Lower lobe of right lung (tissue), 2 donors: ENCODE measurements around the gene ITGA3. TPM values are rescaled to one million over a fixed set of nuclear protein-coding genes. Genes with fewer than 3 reads are reported as not detected.

Experiments used
- ATAC-seq, 2 donors: fragments of 200-7000 bp; cut with Tn5 transposase; one replicate each; pipeline ENCODE4 v1.9.1; 2020 to 2022; ENCODE audit warnings: mild to moderate bottlenecking in 2 of 2, moderate library complexity in 2 of 2
- DNase-seq: peaks from one replicate; pipeline ENCODE4 v3.0.0-alpha.2; 2020
- H3K27ac ChIP-seq: fragments of 200-600 bp; one replicate; pipeline ENCODE4 v1.8.0; 2022
- H3K27me3 ChIP-seq: fragments of 200-600 bp; one replicate; pipeline ENCODE4 v1.8.0; 2022; ENCODE audit warnings: low read depth
- H3K36me3 ChIP-seq: fragments of 200-600 bp; one replicate; pipeline ENCODE4 v1.8.0; 2022; ENCODE audit warnings: mild to moderate bottlenecking
- H3K4me1 ChIP-seq: fragments of 200-600 bp; one replicate; pipeline ENCODE4 v1.8.0; 2022
- H3K4me3 ChIP-seq: fragments of 200-600 bp; one replicate; pipeline ENCODE4 v1.8.0; 2022; ENCODE audit warnings: mild to moderate bottlenecking
- H3K9me3 ChIP-seq: fragments of 200-600 bp; one replicate; pipeline ENCODE4 v1.8.0; 2022
- intact Hi-C: fragments of 100-400 bp; cut with DNase I; formaldehyde crosslinking; loops from one replicate; pipeline ENCODE4 v1.11.0; 2022
- total RNA-seq: library from RNA; stranded (reverse); fragmentation: NEBNext Ultra II Directional; extraction: Animal tissue kit (Norgen Biotek cat#: 25700); gene quantifications from one replicate; pipeline ENCODE4 v1.2.1, GENCODE V29; 2021
- TF ChIP-seq, protein P1 (sequence below): fragments of 200-600 bp; IDR thresholded peaks from one replicate; pipeline ENCODE4 v1.8.0; 2022; ENCODE audit warnings: antibody characterized with exemption, mild to moderate bottlenecking
- donor health status: DM: no; HTN: yes; CAD: no; lungs with severe emphysema.

Gene ITGA3
- total RNA-seq, 1 donor from 2014 or later = 162 TPM

DNA sequence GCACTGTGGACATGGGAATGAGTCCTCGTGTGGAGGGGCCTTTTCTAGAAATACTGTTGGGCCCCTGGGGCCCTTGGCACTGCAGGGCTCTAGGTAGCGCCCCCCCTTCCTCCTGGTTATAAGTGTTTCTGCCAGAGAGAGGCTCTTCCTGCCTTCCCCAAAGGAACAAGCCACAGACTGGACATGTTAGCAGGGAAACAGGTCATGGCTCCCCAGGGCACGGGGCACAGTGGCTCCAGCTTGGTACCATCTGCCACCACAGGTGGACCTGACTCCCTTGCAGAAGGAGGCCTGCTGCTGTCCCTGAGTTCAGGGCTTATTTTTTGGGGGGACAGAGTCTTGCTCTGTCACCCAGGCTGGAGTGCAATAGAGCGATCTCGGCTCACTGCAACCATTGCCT lies 48.0 kb downstream of the ITGA3 start:
- DNase-seq (no peak), ATAC-seq (no peak)
- no peaks in the 10 kb centered on the region for H3K27me3 ChIP-seq
- intact Hi-C loops = no loop called here
- peaks cover 17% of the 10 kb centered on the region for H3K4me1 ChIP-seq
- peaks cover 58% of the 10 kb centered on the region for H3K36me3 ChIP-seq
- TF ChIP-seq, protein P1, sequence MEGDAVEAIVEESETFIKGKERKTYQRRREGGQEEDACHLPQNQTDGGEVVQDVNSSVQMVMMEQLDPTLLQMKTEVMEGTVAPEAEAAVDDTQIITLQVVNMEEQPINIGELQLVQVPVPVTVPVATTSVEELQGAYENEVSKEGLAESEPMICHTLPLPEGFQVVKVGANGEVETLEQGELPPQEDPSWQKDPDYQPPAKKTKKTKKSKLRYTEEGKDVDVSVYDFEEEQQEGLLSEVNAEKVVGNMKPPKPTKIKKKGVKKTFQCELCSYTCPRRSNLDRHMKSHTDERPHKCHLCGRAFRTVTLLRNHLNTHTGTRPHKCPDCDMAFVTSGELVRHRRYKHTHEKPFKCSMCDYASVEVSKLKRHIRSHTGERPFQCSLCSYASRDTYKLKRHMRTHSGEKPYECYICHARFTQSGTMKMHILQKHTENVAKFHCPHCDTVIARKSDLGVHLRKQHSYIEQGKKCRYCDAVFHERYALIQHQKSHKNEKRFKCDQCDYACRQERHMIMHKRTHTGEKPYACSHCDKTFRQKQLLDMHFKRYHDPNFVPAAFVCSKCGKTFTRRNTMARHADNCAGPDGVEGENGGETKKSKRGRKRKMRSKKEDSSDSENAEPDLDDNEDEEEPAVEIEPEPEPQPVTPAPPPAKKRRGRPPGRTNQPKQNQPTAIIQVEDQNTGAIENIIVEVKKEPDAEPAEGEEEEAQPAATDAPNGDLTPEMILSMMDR = no peak
- no peak overlapping the region for H3K27ac ChIP-seq
- H3K9me3 ChIP-seq = no peaks in the 10 kb centered on the region
- no peak overlapping the region for H3K4me3 ChIP-seq

DNA sequence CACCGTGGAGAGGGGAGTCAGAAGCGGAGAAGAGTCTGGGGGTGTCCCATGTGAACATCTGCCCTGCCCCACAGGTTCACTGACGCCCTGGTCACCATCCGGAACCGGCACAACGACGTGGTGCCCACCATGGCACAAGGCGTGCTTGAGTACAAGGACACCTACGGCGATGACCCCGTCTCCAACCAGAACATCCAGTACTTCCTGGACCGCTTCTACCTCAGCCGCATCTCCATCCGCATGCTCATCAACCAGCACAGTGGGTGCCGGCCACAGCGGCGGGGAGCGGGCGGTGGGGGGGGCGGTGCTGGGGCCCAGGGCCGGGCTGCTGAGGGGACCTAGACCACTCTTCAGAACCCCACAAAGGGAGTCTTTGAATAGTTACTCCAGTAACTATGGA lies 49.9 kb downstream of the ITGA3 start:
- Histone ChIP-seq H3K36me3 (peaks cover 57% of the 10 kb centered on the region), H3K9me3 (no peaks in the 10 kb centered on the region), H3K27ac (no peak overlapping the region), H3K27me3 (no peaks in the 10 kb centered on the region), H3K4me3 (no peak overlapping the region), H3K4me1 (peaks cover 17% of the 10 kb centered on the region)
- intact Hi-C loops = no loop called here
- ATAC-seq (no peak), DNase-seq (no peak)
- TF ChIP-seq, protein P1 = no peak

DNA sequence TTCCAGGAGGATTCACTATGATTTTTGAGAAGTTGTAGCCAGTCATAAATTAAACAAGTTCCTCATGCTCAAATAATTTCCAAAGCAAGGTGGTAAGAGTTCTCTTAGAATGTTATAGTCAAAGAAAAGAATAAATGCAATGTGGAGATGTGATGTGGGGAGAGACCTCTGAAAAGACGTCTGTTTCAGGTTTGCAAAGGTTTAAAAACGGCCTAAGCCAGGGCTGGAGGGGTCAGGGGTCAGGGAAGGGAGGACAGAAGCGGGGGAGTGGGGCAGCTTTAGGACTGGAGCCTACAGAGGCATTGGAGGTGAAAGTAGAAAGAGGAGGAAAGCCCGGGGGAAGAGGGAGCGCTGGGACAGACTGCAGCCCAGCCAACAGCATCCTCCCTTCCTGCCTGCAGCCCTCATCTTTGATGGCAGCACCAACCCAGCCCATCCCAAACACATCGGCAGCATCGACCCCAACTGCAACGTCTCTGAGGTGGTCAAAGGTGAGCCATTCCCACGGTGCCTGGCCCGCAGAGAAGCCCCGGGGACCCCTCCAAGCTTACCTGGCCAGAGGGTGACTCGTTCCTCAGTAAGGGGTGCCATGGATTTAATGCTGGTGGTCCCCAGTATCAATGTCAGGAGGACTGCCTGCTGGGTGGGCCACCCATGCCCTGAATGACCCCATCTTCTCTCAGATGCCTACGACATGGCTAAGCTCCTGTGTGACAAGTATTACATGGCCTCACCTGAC lies 50.7 kb downstream of the ITGA3 start:
- no peak overlapping the region for H3K27ac ChIP-seq

DNA sequence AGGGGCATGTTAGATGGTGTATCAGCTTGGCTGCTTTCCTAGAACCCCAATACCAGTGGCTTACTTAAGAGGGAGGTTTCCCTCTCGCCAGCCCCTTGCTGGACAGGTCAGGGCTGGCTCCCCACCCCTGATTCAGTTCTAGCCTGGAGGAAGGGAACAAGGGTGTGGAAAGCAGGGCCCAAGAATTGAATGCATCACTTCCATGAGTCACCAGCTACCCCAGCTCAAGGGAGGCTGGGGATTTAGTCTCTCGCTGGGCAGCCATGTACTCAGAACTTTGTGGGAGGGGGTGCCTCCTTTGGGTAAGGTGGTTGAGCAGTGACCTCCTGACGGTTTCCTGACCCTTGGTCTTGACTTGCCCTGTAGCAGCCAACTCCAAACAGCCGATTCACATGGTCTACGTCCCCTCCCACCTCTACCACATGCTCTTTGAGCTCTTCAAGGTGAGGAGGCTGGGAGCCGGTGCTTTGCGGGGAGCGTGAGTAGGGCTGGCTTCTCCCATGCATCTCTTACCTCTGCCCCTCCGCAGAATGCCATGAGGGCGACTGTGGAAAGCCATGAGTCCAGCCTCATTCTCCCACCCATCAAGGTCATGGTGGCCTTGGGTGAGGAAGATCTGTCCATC lies 52.0 kb downstream of the ITGA3 start:
- Histone ChIP-seq H3K4me1 (peaks cover 18% of the 10 kb centered on the region), H3K27ac (no peak overlapping the region), H3K27me3 (no peaks in the 10 kb centered on the region), H3K36me3 (peaks cover 55% of the 10 kb centered on the region), H3K9me3 (no peaks in the 10 kb centered on the region), H3K4me3 (no peak overlapping the region)
- intact Hi-C loops = no loop called here
- ATAC-seq (no peak), DNase-seq (no peak)
- TF ChIP-seq, protein P1 = no peak

More for the DNA sequence above, 50.7 kb downstream of the ITGA3 start:
- H3K4me1 ChIP-seq = peaks cover 17% of the 10 kb centered on the region
- DNase-seq (no peak), ATAC-seq (no peak)
- H3K36me3 ChIP-seq = peaks cover 55% of the 10 kb centered on the region
- intact Hi-C loops = no loop called here
- TF ChIP-seq, protein P1 = no peak
- H3K27me3 ChIP-seq = no peaks in the 10 kb centered on the region
- H3K4me3 ChIP-seq = no peak overlapping the region
- H3K9me3 ChIP-seq = no peaks in the 10 kb centered on the region

DNA sequence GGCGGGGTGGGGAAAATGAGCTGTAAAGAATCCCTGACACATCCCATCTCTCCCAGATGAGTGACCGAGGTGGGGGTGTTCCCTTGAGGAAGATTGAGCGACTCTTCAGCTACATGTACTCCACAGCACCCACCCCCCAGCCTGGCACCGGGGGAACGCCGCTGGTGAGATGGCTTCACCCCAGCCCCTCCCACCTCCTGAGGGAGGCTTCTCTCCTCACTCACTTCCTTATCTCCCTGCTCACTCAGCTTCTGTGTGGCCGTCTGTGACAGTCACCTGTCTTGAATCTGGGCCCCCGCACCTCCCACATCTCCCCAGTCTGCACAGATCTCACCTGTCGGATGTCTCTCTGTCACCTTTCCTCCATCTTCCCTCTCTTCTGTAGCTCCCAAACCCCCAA lies 52.6 kb downstream of the ITGA3 start:
- DNase-seq (no peak), ATAC-seq (no peak)
- intact Hi-C loops = no loop called here
- no peak overlapping the region for H3K27ac ChIP-seq
- no peaks in the 10 kb centered on the region for H3K9me3 ChIP-seq
- H3K27me3 ChIP-seq = no peaks in the 10 kb centered on the region
- H3K36me3 ChIP-seq = peaks cover 55% of the 10 kb centered on the region
- TF ChIP-seq, protein P1 = no peak
- peaks cover 18% of the 10 kb centered on the region for H3K4me1 ChIP-seq
- H3K4me3 ChIP-seq = no peak overlapping the region
